SK-N-SH treated with all-trans-retinoic acid at 6 μM for 48 hours (cell line): ENCODE results near the gene DNAJB4.
A peak's percentile ranks its signal among the peaks of the same experiment; 100 is the strongest.

Source experiments
- ATAC-seq: fragments of 200-7000 bp; cut with Tn5 transposase; 3 replicates; pipeline ENCODE4 v1.9.1; 2020; ENCODE audit warnings: mild to moderate bottlenecking, moderate library complexity
- ARNTL ChIP-seq: fragments of 450-650 bp; formaldehyde crosslinking; IDR thresholded peaks from 2 replicates; pipeline ENCODE4 v1.5.0; 2020; ENCODE audit warnings: low read depth, mild to moderate bottlenecking, moderate library complexity, borderline replicate concordance
- BACH2 ChIP-seq: fragments of 250-450 bp; sonication (Bioruptor Pico); IDR thresholded peaks from 2 replicates; pipeline ENCODE4 v1.9.0; 2021; ENCODE audit warnings: mild to moderate bottlenecking, borderline replicate concordance
- CREB5 ChIP-seq: fragments of 250-450 bp; sonication (Bioruptor Pico); IDR thresholded peaks from 2 replicates; pipeline ENCODE4 v1.5.1; 2020; ENCODE audit warnings: low read depth, mild to moderate bottlenecking, moderate library complexity
- CSDC2 ChIP-seq: fragments of 250-450 bp; sonication (Bioruptor Pico); IDR thresholded peaks from 2 replicates; pipeline ENCODE4 v1.5.0; 2020; ENCODE audit warnings: mild to moderate bottlenecking, moderate library complexity
- CSRNP3 ChIP-seq: fragments of 250-450 bp; sonication (Bioruptor Pico); IDR thresholded peaks from 2 replicates; pipeline ENCODE4 v1.5.1; 2021; ENCODE audit warnings: mild to moderate bottlenecking, moderate library complexity
- ESRRG ChIP-seq: fragments of 250-450 bp; sonication (Bioruptor Pico); IDR thresholded peaks from 2 replicates; pipeline ENCODE4 v1.6.1; 2021; ENCODE audit warnings: mild to moderate bottlenecking
- GLIS3 ChIP-seq: fragments of 250-450 bp; sonication (Bioruptor Pico); IDR thresholded peaks from 2 replicates; pipeline ENCODE4 v1.5.0; 2020; ENCODE audit warnings: mild to moderate bottlenecking, moderate library complexity
- ISL1 ChIP-seq: fragments of 250-450 bp; sonication (Bioruptor Pico); IDR thresholded peaks from 2 replicates; pipeline ENCODE4 v2.1.2; 2022; ENCODE audit warnings: mild to moderate bottlenecking, moderate library complexity
- OSR1 ChIP-seq: fragments of 250-450 bp; sonication (Bioruptor Pico); IDR thresholded peaks from 2 replicates; pipeline ENCODE4 v1.8.0; 2022; ENCODE audit warnings: moderate library complexity, mild to moderate bottlenecking, inconsistent platforms
- PATZ1 ChIP-seq: fragments of 250-450 bp; sonication (Bioruptor Pico); IDR thresholded peaks from 2 replicates; pipeline ENCODE4 v1.8.0; 2020; ENCODE audit warnings: mild to moderate bottlenecking, moderate library complexity, borderline replicate concordance
- POU6F1 ChIP-seq: fragments of 250-450 bp; sonication (Bioruptor Pico); IDR thresholded peaks from 2 replicates; pipeline ENCODE4 v1.8.0; 2021; ENCODE audit warnings: low read depth, mild to moderate bottlenecking, moderate library complexity, borderline replicate concordance
- PPARA ChIP-seq: fragments of 250-450 bp; sonication (Bioruptor Pico); IDR thresholded peaks from 2 replicates; pipeline ENCODE4 v1.5.0; 2020; ENCODE audit warnings: mild to moderate bottlenecking, borderline replicate concordance
- RARB ChIP-seq: fragments of 250-450 bp; sonication (Bioruptor Pico); IDR thresholded peaks from 2 replicates; pipeline ENCODE4 v1.8.0; 2021; ENCODE audit warnings: mild to moderate bottlenecking, moderate library complexity
- SNAI2 ChIP-seq: fragments of 250-450 bp; sonication (Bioruptor Pico); IDR thresholded peaks from 2 replicates; pipeline ENCODE4 v1.5.0; 2020; ENCODE audit warnings: mild to moderate bottlenecking, moderate library complexity
- TCF4 ChIP-seq: fragments of 250-450 bp; sonication (Bioruptor Pico); IDR thresholded peaks from 2 replicates; pipeline ENCODE4 v1.8.0; 2021; ENCODE audit warnings: mild to moderate bottlenecking, moderate library complexity, borderline replicate concordance
- TOX ChIP-seq: fragments of 250-450 bp; sonication (Bioruptor Pico); IDR thresholded peaks from 2 replicates; pipeline ENCODE4 v1.8.0; 2021; ENCODE audit warnings: mild to moderate bottlenecking, moderate library complexity, borderline replicate concordance
- TSHZ2 ChIP-seq: fragments of 250-450 bp; sonication (Bioruptor Pico); IDR thresholded peaks from 2 replicates; pipeline ENCODE4 v1.5.0; 2020; ENCODE audit warnings: mild to moderate bottlenecking, moderate library complexity
- ZC3H10 ChIP-seq: fragments of 250-450 bp; sonication (Bioruptor Pico); IDR thresholded peaks from 2 replicates; pipeline ENCODE4 v1.5.1; 2021; ENCODE audit warnings: mild to moderate bottlenecking, moderate library complexity
- ZFP3 ChIP-seq: fragments of 250-450 bp; sonication (Bioruptor Pico); IDR thresholded peaks from 2 replicates; pipeline ENCODE4 v1.5.0; 2020; ENCODE audit warnings: mild to moderate bottlenecking, moderate library complexity
- ZFP30 ChIP-seq: fragments of 450-650 bp; formaldehyde crosslinking; IDR thresholded peaks from 2 replicates; pipeline ENCODE4 v1.5.0; 2022; ENCODE audit warnings: mild to moderate bottlenecking, moderate library complexity
- ZNF565 ChIP-seq: fragments of 450-650 bp; formaldehyde crosslinking; conservative IDR thresholded peaks from 2 replicates; pipeline ENCODE4 v1.5.0; 2020; ENCODE audit warnings: low read depth, mild to moderate bottlenecking, moderate library complexity
- ZNF70 ChIP-seq: fragments of 450-650 bp; formaldehyde crosslinking; IDR thresholded peaks from 2 replicates; pipeline ENCODE4 v1.5.0; 2020; ENCODE audit warnings: mild to moderate bottlenecking, moderate library complexity
- ZNF8 ChIP-seq: fragments of 450-650 bp; formaldehyde crosslinking; IDR thresholded peaks from 2 replicates; pipeline ENCODE4 v1.5.0; 2020; ENCODE audit warnings: mild to moderate bottlenecking, moderate library complexity

DNAJB4 gene

GRCh38 chr1:78003070-78003746 is 1.5 kb upstream of the DNAJB4 start:
- TF ChIP-seq ARNTL: no peak
- no peak for TF ChIP-seq ZNF70 (CRISPR knock-in tag)
- TF ChIP-seq ZFP30 (CRISPR knock-in tag): no peak
- TF ChIP-seq, all 23 proteins: peak for 0
- no peak for ATAC-seq

GRCh38 chr1:78003882-78004718 is 639 bp upstream of the DNAJB4 start:
- TF ChIP-seq TOX (CRISPR knock-in tag) (peak; percentile 100), CSRNP3 (CRISPR knock-in tag) (peak; percentile 100), ZFP3 (CRISPR knock-in tag) (peak; percentile 84; the same call in 1 of the 2 replicates), SNAI2 (CRISPR knock-in tag) (peak; percentile 97), BACH2 (CRISPR knock-in tag) (no peak), TCF4 (CRISPR knock-in tag) (peak; percentile 92), ZNF565 (CRISPR knock-in tag) (peak; percentile 96), CSDC2 (peak; percentile 96), ESRRG (peak; percentile 100), POU6F1 (CRISPR knock-in tag) (peak; percentile 99), TSHZ2 (CRISPR knock-in tag) (no peak; the same call in 1 of the 2 replicates), ZNF70 (CRISPR knock-in tag) (peak; percentile 81), ZFP30 (CRISPR knock-in tag) (peak; percentile 88), PATZ1 (CRISPR knock-in tag) (peak; percentile 100), RARB (peak; percentile 100), GLIS3 (peak; percentile 100), ARNTL (peak; percentile 96), OSR1 (CRISPR knock-in tag) (no peak), ISL1 (peak; percentile 24; the same call in 1 of the 2 replicates), ZC3H10 (CRISPR knock-in tag) (peak; percentile 100), ZNF8 (CRISPR knock-in tag) (peak; percentile 86), CREB5 (peak; percentile 100), PPARA (CRISPR knock-in tag) (peak; percentile 91; the same call in 1 of the 2 replicates)
- ATAC-seq: peak; percentile 77
